ENCODE data around the gene USP48. TPM values are rescaled to one million over a fixed set of nuclear protein-coding genes. Genes with fewer than 3 reads are reported as not detected.

Gene USP48
- total and polyA plus RNA-seq, 2 of the 13 experiments (the other 11 are each of a cell fraction or from before 2014, with no cell fraction given), result 30.4 to 30.7 TPM

GRCh38 chr1:21662426-21663247 lies 120.3 kb downstream of the USP48 start:
- peaks cover 51% of the 10 kb centered on the region for H3K4me1 ChIP-seq (ENCODE audit: insufficient read depth, low read length)
- BruUV-seq (replicated peaks), result no TSS peak
- H3K9ac ChIP-seq (ENCODE audit: insufficient read depth, low read depth, low read length), result no peak overlapping the region
- DNase-seq (ENCODE audit: low spot score) (no peak), ATAC-seq (no peak), FAIRE-seq (no peak)
- intact Hi-C loops (cut with micrococcal nuclease; ENCODE audit: unreplicated experiment) (no loop called here), in situ Hi-C loops (cut with HindIII; ENCODE audit: extremely low pct_ligation_motif_present, low pct_unique_long_range_greater_than_20kb) (no loop called here)
- no peak overlapping the region for H3K4me2 ChIP-seq (ENCODE audit: low read depth, low read length)
- no peak overlapping the region for H3K4me3 ChIP-seq (replicated peaks in 1 of 3; ENCODE audit: insufficient read depth in 1 of 3, low read depth in 2 of 3, low read length in 3 of 3)
- no peaks in the 10 kb centered on the region for H3K27me3 ChIP-seq (ENCODE audit: control insufficient read depth in 1 of 2, insufficient read depth in 2 of 2, low read length in 2 of 2)
- ChIA-PET CTCF (ENCODE audit: low intra/inter-chr PET ratio, low total read pairs) (no interaction called here), POLR2A (no interaction called here)
- 100% methylated on average over 4 of the region's 6 CpGs for WGBS (ENCODE audit: low lambda C conversion rate)
- peaks cover 35% of the 10 kb centered on the region for H4K20me1 ChIP-seq (ENCODE audit: insufficient read depth, low read length)
- H3K9me3 ChIP-seq (ENCODE audit: low read length), result no peaks in the 10 kb centered on the region
- peaks cover 2 to 13% of the 10 kb centered on the region in 2 experiments; a peak in 3 of 5 replicates for H3K36me3 ChIP-seq (replicated peaks in 1 of 2; ENCODE audit: control insufficient read depth in 1 of 2, insufficient read depth in 2 of 2, low read length in 2 of 2)
- no peaks in the 10 kb centered on the region for H3K79me2 ChIP-seq (ENCODE audit: insufficient read depth, low read length)
- H2AFZ ChIP-seq (ENCODE audit: low read length), result no peak overlapping the region
- no peak overlapping the region for H3K27ac ChIP-seq (ENCODE audit: extremely low read length, insufficient read depth, low read length)
- TF ChIP-seq ZBTB3 (CRISPR knock-in tag; IDR thresholded peaks at IDR 0.05; ENCODE audit: borderline replicate concordance, low read depth) (no peak), ZNF652 (CRISPR knock-in tag; IDR thresholded peaks at IDR 0.05; ENCODE audit: borderline replicate concordance, low read depth) (no peak), MAFF (IDR thresholded peaks at IDR 0.05; ENCODE audit: low read depth, low read length) (no peak), ZNF414 (CRISPR knock-in tag; IDR thresholded peaks at IDR 0.05) (no peak), DZIP1 (CRISPR knock-in tag; IDR thresholded peaks at IDR 0.05) (no peak), ZKSCAN1 (IDR thresholded peaks at IDR 0.05; ENCODE audit: low read length) (no peak), PBX2 (CRISPR knock-in tag; IDR thresholded peaks at IDR 0.05) (no peak), ZNF790 (CRISPR knock-in tag; IDR thresholded peaks at IDR 0.05; ENCODE audit: borderline replicate concordance) (no peak)
- TF ChIP-seq, protein P1, sequence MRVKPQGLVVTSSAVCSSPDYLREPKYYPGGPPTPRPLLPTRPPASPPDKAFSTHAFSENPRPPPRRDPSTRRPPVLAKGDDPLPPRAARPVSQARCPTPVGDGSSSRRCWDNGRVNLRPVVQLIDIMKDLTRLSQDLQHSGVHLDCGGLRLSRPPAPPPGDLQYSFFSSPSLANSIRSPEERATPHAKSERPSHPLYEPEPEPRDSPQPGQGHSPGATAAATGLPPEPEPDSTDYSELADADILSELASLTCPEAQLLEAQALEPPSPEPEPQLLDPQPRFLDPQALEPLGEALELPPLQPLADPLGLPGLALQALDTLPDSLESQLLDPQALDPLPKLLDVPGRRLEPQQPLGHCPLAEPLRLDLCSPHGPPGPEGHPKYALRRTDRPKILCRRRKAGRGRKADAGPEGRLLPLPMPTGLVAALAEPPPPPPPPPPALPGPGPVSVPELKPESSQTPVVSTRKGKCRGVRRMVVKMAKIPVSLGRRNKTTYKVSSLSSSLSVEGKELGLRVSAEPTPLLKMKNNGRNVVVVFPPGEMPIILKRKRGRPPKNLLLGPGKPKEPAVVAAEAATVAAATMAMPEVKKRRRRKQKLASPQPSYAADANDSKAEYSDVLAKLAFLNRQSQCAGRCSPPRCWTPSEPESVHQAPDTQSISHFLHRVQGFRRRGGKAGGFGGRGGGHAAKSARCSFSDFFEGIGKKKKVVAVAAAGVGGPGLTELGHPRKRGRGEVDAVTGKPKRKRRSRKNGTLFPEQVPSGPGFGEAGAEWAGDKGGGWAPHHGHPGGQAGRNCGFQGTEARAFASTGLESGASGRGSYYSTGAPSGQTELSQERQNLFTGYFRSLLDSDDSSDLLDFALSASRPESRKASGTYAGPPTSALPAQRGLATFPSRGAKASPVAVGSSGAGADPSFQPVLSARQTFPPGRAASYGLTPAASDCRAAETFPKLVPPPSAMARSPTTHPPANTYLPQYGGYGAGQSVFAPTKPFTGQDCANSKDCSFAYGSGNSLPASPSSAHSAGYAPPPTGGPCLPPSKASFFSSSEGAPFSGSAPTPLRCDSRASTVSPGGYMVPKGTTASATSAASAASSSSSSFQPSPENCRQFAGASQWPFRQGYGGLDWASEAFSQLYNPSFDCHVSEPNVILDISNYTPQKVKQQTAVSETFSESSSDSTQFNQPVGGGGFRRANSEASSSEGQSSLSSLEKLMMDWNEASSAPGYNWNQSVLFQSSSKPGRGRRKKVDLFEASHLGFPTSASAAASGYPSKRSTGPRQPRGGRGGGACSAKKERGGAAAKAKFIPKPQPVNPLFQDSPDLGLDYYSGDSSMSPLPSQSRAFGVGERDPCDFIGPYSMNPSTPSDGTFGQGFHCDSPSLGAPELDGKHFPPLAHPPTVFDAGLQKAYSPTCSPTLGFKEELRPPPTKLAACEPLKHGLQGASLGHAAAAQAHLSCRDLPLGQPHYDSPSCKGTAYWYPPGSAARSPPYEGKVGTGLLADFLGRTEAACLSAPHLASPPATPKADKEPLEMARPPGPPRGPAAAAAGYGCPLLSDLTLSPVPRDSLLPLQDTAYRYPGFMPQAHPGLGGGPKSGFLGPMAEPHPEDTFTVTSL (CRISPR knock-in tag; IDR thresholded peaks at IDR 0.05; ENCODE audit: borderline replicate concordance), result no peak
- TF ChIP-seq, protein P2, sequence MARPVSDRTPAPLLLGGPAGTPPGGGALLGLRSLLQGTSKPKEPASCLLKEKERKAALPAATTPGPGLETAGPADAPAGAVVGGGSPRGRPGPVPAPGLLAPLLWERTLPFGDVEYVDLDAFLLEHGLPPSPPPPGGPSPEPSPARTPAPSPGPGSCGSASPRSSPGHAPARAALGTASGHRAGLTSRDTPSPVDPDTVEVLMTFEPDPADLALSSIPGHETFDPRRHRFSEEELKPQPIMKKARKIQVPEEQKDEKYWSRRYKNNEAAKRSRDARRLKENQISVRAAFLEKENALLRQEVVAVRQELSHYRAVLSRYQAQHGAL (CRISPR knock-in tag; IDR thresholded peaks at IDR 0.05; ENCODE audit: not compliant biosample characterization), result no peak
